CD14-positive monocyte (primary cell): Measurements from ENCODE around the gene P2RY14. TPM values are rescaled to one million over a fixed set of nuclear protein-coding genes. Genes with fewer than 3 reads are reported as not detected.
A peak's percentile ranks its signal among the peaks of the same experiment; 100 is the strongest.
"Not testable (repeated sequence)": the region's sequence is repeated elsewhere in the genome, so short reads cannot be mapped to it uniquely, and the experiment has no call there.

Experiments
- DNase-seq, 3 donors: peaks; one replicate each; pipeline ENCODE4 v3.0.0-alpha.2; 2011 to 2022
- H2AFZ ChIP-seq: 2 replicates; pipeline ENCODE4 v1.6.0; 2012; ENCODE audit warnings: mild to moderate bottlenecking, low read depth, low read length, inconsistent platforms; ENCODE audit not compliant: insufficient read depth, poor library complexity, severe bottlenecking
- H3K27ac ChIP-seq, 2 donors: 1 replicate in 1 of 2; 2 replicates in 1 of 2; pipeline ENCODE4 v1.5.1; 2012 to 2013; ENCODE audit warnings: low read length in 2 of 2, control low read depth in 1 of 2, inconsistent platforms in 1 of 2, low read depth in 1 of 2, mild to moderate bottlenecking in 1 of 2
- H3K27me3 ChIP-seq, 2 donors: one replicate each; pipeline versions ENCODE4 v1.6.0 to v1.6.1; 2011 to 2013; ENCODE audit warnings: low read length in 2 of 2; ENCODE audit not compliant: control insufficient read depth in 2 of 2, insufficient read depth in 2 of 2
- H3K36me3 ChIP-seq, 2 donors: replicated peaks in 1 of 2; 1 replicate in 1 of 2; 2 replicates in 1 of 2; pipeline versions ENCODE4 v1.5.1 to v1.6.1; 2012 to 2013; ENCODE audit warnings: low read length in 2 of 2, control low read depth in 1 of 2, inconsistent platforms in 1 of 2, mild to moderate bottlenecking in 1 of 2; ENCODE audit not compliant: insufficient read depth in 2 of 2, control insufficient read depth in 1 of 2
- H3K4me1 ChIP-seq, 2 donors: 1 replicate in 1 of 2; 2 replicates in 1 of 2; pipeline versions ENCODE4 v1.5.1 to v1.6.1; 2012 to 2013; ENCODE audit warnings: low read length in 2 of 2, control low read depth in 1 of 2, inconsistent platforms in 1 of 2, mild to moderate bottlenecking in 1 of 2, moderate library complexity in 1 of 2; ENCODE audit not compliant: insufficient read depth in 2 of 2, control insufficient read depth in 1 of 2
- H3K4me2 ChIP-seq: replicated peaks from 2 replicates; pipeline ENCODE3; 2012; ENCODE audit warnings: low read length, moderate library complexity, mild to moderate bottlenecking; ENCODE audit not compliant: poor library complexity, severe bottlenecking; ENCODE audit errors: extremely low read depth
- H3K4me3 ChIP-seq, 3 experiments: fragments of 200-600 bp in 1 of 3; sonication (generic) in 1 of 3; replicated peaks in 1 of 3; 1 replicate in 2 of 3; 2 replicates in 1 of 3; pipeline ENCODE4 v1.5.1; 2011 to 2013; ENCODE audit warnings: low read length in 3 of 3, mild to moderate bottlenecking in 3 of 3, control low read depth in 2 of 3, low read depth in 2 of 3, inconsistent platforms in 1 of 3, moderate library complexity in 1 of 3
- H3K79me2 ChIP-seq: 2 replicates; pipeline ENCODE4 v1.6.0; 2012; ENCODE audit warnings: mild to moderate bottlenecking, control low read depth, inconsistent platforms, low read length, moderate library complexity; ENCODE audit not compliant: insufficient read depth
- H3K9ac ChIP-seq: 2 replicates; pipeline ENCODE4 v1.6.0; 2017; ENCODE audit warnings: low read length, mild to moderate bottlenecking; ENCODE audit not compliant: insufficient read depth, poor library complexity, severe bottlenecking
- H3K9me3 ChIP-seq, 2 donors: replicated peaks in 1 of 2; 1 replicate in 1 of 2; 2 replicates in 1 of 2; pipeline versions ENCODE4 v1.5.1 to v1.6.1; 2012 to 2013; ENCODE audit warnings: low read length in 2 of 2, control low read depth in 1 of 2; ENCODE audit not compliant: control insufficient read depth in 1 of 2, insufficient read depth in 1 of 2
- H4K20me1 ChIP-seq: 2 replicates; pipeline ENCODE4 v1.6.0; 2012; ENCODE audit warnings: mild to moderate bottlenecking, low read length, control low read depth, moderate library complexity; ENCODE audit not compliant: insufficient read depth
- H3K27ac Mint-ChIP-seq, 7 donors: one replicate each; pipeline ENCODE4 v1.8.0; 2020; ENCODE audit warnings: mild to moderate bottlenecking in 7 of 7, mixed read lengths in 7 of 7, moderate library complexity in 6 of 7, inconsistent platforms in 2 of 7
- H3K27me3 Mint-ChIP-seq, 3 donors: one replicate each; pipeline ENCODE4 v1.8.0; 2021 to 2022; ENCODE audit warnings: low read depth in 3 of 3, mild to moderate bottlenecking in 3 of 3, mixed read lengths in 3 of 3, moderate library complexity in 3 of 3, inconsistent platforms in 1 of 3
- H3K36me3 Mint-ChIP-seq, 2 donors: one replicate each; pipeline ENCODE4 v1.8.0; 2020; ENCODE audit warnings: mixed read lengths in 2 of 2, inconsistent platforms in 1 of 2, mild to moderate bottlenecking in 1 of 2
- H3K4me1 Mint-ChIP-seq: one replicate; pipeline ENCODE4 v1.8.0; 2020; ENCODE audit warnings: mild to moderate bottlenecking, mixed read lengths
- H3K4me3 Mint-ChIP-seq, 2 donors: one replicate each; pipeline ENCODE4 v1.8.0; 2020; ENCODE audit warnings: mild to moderate bottlenecking in 2 of 2, mixed read lengths in 2 of 2, moderate library complexity in 1 of 2
- H3K9me3 Mint-ChIP-seq, 7 donors: one replicate each; pipeline ENCODE4 v1.8.0; 2020 to 2022; ENCODE audit warnings: mixed read lengths in 7 of 7, mild to moderate bottlenecking in 6 of 7, moderate library complexity in 6 of 7, inconsistent platforms in 2 of 7
- CTCF ChIP-seq: fragments of 200-600 bp; IDR thresholded peaks from one replicate; pipeline ENCODE4 v1.8.0; 2022; ENCODE audit warnings: antibody characterized with exemption, mild to moderate bottlenecking
- WGBS: methylation state at CpG from one replicate; pipeline ENCODE4 v1.1.5; 2013; ENCODE audit warnings: missing lambda C conversion rate; ENCODE audit not compliant: insufficient coverage; 5-methylcytosine and 5-hydroxymethylcytosine counted together
- intact Hi-C, 2 donors: fragments of 100-400 bp; cut with micrococcal nuclease; formaldehyde crosslinking; loops; one replicate each; pipeline versions ENCODE4 v1.15.0 to v1.15.1; 2023
- polyA plus RNA-seq, 3 donors: library from polyadenylated mRNA; depleted of rRNA in 1 of 3; unstranded in 2 of 3; stranded (reverse) in 1 of 3; fragments of 300-500 nt in 2 of 3; fragments of >200 nt in 1 of 3; fragmentation: Illumina TruSeq in 2 of 3; gene quantifications; 1 replicate in 2 of 3; 2 replicates in 1 of 3; pipeline ENCODE4 v1.2.3, GENCODE V29; 2012 to 2021

The P2RY14 gene
- polyA plus RNA-seq, 3 donors, result 0.20 to 0.67 (median 0.50) TPM

DNA sequence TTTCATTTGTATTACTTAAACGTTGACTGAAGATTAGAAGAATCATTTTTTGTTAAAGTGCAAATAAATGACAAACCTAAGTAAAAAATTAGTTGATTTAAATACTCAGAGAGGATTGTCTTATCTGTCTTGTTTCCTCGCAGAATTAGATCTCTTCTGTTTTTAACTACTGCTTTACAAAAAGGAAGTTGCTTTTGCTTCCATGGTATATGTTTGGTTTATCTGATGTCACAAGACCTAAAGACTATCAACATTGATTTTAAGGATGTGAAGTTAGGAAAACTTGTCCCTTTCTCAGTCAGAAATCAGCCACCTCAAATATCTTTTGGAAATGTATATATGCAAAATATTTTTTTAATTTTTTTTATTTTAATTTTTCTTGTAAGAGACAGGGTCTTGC is 104.0 kb downstream of the P2RY14 start:
- H3K36me3 Mint-ChIP-seq, result no peaks in the 10 kb centered on the region
- no CpG with 5 or more reads among the region's 2 CpGs for WGBS
- Histone ChIP-seq H3K4me2 (no peak overlapping the region), H2AFZ (no peak overlapping the region), H3K4me3 (no peak overlapping the region), H3K27ac (peak overlapping the region; percentile 39 to 54), H3K4me1 (peaks cover 37 to 44% of the 10 kb centered on the region in 2 donors), H3K27me3 (no peaks in the 10 kb centered on the region), H3K36me3 (no peaks in the 10 kb centered on the region), H3K9ac (no peak overlapping the region), H3K9me3 (no peaks in the 10 kb centered on the region), H3K79me2 (no peaks in the 10 kb centered on the region), H4K20me1 (no peaks in the 10 kb centered on the region)
- no peak for TF ChIP-seq CTCF
- intact Hi-C loops, result loop anchor here in 1 of 2 donors (10.0 kb wide), 1 partner anchor 700 kb away; the partner anchor contains the start of gene SUCNR1
- peak in 1 of 3 donors; percentile 35 for DNase-seq
- H3K27me3 Mint-ChIP-seq, result peaks cover 0 to 2% (median 0%) of the 10 kb centered on the region in 3 donors
- peak overlapping the region in 6 of 7 donors; percentile 30 to 78 (median 54) for H3K27ac Mint-ChIP-seq
- H3K4me1 Mint-ChIP-seq, result peaks cover 41% of the 10 kb centered on the region
- H3K4me3 Mint-ChIP-seq, result peak overlapping the region in 1 of 2 donors; percentile 37
- H3K9me3 Mint-ChIP-seq, result no peaks in the 10 kb centered on the region

GRCh38 chr3:151171145-151171757 is 107.1 kb downstream of the P2RY14 start:
- H3K36me3 ChIP-seq, result no peaks in the 10 kb centered on the region
- peak overlapping the region; percentile 64 for H3K4me2 ChIP-seq
- no peaks in the 10 kb centered on the region for H3K9me3 ChIP-seq
- Mint-ChIP-seq H3K27ac (peak overlapping the region; percentile 92 to 98 (median 96)), H3K9me3 (no peaks in the 10 kb centered on the region), H3K4me1 (peaks cover 53% of the 10 kb centered on the region), H3K4me3 (peak overlapping the region; percentile 25 to 71), H3K27me3 (peaks cover 0 to 2% (median 0%) of the 10 kb centered on the region in 3 donors), H3K36me3 (no peaks in the 10 kb centered on the region)
- H3K4me3 ChIP-seq, result peak overlapping the region in 1 of 3 experiments; percentile 58
- no peaks in the 10 kb centered on the region for H3K79me2 ChIP-seq
- H4K20me1 ChIP-seq, result no peaks in the 10 kb centered on the region
- H3K27ac ChIP-seq, result peak overlapping the region; percentile 90 to 94
- H3K9ac ChIP-seq, result peak overlapping the region; percentile 50
- H2AFZ ChIP-seq, result peak overlapping the region; percentile 59
- WGBS, result no CpG with 5 or more reads among the region's 5 CpGs
- intact Hi-C loops, result loop anchor here in 1 of 2 donors (10.0 kb wide), 1 partner anchor 704 kb away; the partner anchor contains the start of gene SUCNR1
- DNase-seq, result peak; percentile 40 to 66 (median 64)
- peaks cover 49 to 56% of the 10 kb centered on the region in 2 donors for H3K4me1 ChIP-seq
- no peaks in the 10 kb centered on the region for H3K27me3 ChIP-seq
- no peak for TF ChIP-seq CTCF

DNA sequence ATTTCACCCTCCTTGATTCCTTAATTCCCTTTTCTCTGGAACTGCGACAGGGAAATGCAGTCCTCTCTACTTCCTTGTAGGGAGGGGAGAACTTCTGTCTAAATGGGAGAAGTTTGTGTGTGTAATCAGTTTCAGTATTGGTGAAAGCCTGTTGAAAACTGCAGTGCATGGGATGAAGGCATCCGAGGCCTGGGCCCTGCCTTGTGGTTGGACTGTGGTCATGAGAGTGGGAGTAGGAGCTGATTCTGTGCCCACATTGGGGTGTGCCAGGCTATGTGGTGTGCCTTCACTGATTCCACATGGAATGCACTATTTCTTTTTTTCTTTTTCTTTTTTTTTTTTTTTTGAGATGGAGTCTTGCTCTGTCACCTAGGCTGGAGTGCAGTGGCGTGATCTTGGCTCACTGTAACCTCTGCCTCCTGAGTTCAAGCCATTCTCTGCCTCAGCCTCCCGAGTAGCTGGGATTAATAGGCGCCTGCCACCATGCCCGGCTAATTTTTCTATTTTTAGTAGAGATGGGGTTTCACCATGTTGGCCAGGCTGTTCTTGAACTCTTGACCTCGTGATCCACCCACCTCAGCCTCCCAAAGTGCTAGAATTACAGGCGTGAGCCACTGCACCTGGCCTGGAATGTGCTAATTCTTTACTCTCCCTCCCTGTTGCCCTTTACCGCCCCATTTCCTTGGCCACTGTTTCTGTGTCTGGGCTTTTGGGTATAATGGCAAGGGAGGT is 108.2 kb downstream of the P2RY14 start:
- not testable (repeated sequence) for H2AFZ ChIP-seq, H3K79me2 ChIP-seq, H3K36me3 Mint-ChIP-seq, H3K9me3 Mint-ChIP-seq, H4K20me1 ChIP-seq, H3K36me3 ChIP-seq, H3K9me3 ChIP-seq, H3K27me3 ChIP-seq, H3K27me3 Mint-ChIP-seq
- peak overlapping the region; percentile 6 to 58 (median 21) for H3K4me3 ChIP-seq
- WGBS, result 0% methylated on average over 1 of the region's 9 CpGs
- Mint-ChIP-seq H3K4me3 (peak overlapping the region; percentile 47 to 56), H3K4me1 (peaks cover 53% of the 10 kb centered on the region), H3K27ac (peak overlapping the region; percentile 92 to 98 (median 96))
- H3K27ac ChIP-seq, result peak overlapping the region; percentile 90 to 94
- peak; percentile 70 to 87 (median 87) for DNase-seq
- H3K9ac ChIP-seq, result peak overlapping the region; percentile 50
- peak overlapping the region; percentile 64 for H3K4me2 ChIP-seq
- intact Hi-C loops, result loop anchor here (5.0 to 10.0 kb wide), 3 partner anchors 57 to 705 kb away; partner anchors contain the start of gene SUCNR1 (in 1 of the 2)
- H3K4me1 ChIP-seq, result peaks cover 49 to 56% of the 10 kb centered on the region in 2 donors
